Glomerular visceral epithelial cell (primary cell): Measurements from ENCODE around the gene PLXDC1.
"Not testable (repeated sequence)": the region's sequence is repeated elsewhere in the genome, so short reads cannot be mapped to it uniquely, and the experiment has no call there.

Experiments used
- DNase-seq: peaks from one replicate; pipeline ENCODE4 v3.0.0-alpha.2; 2016; ENCODE audit errors: extremely low spot score

The PLXDC1 gene

GRCh38 chr17:39181303-39181702, 29.9 kb upstream of the PLXDC1 start:
- DNase-seq = no peak

- no peak for DNase-seq
Measured at GRCh38 chr17:39178536-39178935, 27.1 kb upstream of the PLXDC1 start.

GRCh38 chr17:39177256-39177655, 25.8 kb upstream of the PLXDC1 start:
- DNase-seq = no peak

GRCh38 chr17:39175695-39176093, 24.3 kb upstream of the PLXDC1 start:
- DNase-seq = no peak

- peak; percentile 48 for DNase-seq
Measured at GRCh38 chr17:39174920-39175694, 23.7 kb upstream of the PLXDC1 start.

- no peak for DNase-seq
Measured at GRCh38 chr17:39173526-39174274, 22.3 kb upstream of the PLXDC1 start.

GRCh38 chr17:39173080-39173479, 21.6 kb upstream of the PLXDC1 start:
- DNase-seq = no peak

GRCh38 chr17:39171933-39172332, 20.5 kb upstream of the PLXDC1 start:
- no peak for DNase-seq

GRCh38 chr17:39170558-39170957, 19.1 kb upstream of the PLXDC1 start:
- DNase-seq = no peak

GRCh38 chr17:39170109-39170508, 18.7 kb upstream of the PLXDC1 start:
- DNase-seq = no peak

- DNase-seq = no peak
Measured at GRCh38 chr17:39169518-39169917, 18.1 kb upstream of the PLXDC1 start.

GRCh38 chr17:39169101-39169500, 17.7 kb upstream of the PLXDC1 start:
- no peak for DNase-seq

- DNase-seq = not testable (repeated sequence)
Measured at GRCh38 chr17:39168503-39168902, 17.1 kb upstream of the PLXDC1 start.

- no peak for DNase-seq
Measured at GRCh38 chr17:39167476-39167875, 16.0 kb upstream of the PLXDC1 start.

GRCh38 chr17:39166437-39167335, 15.2 kb upstream of the PLXDC1 start:
- DNase-seq = no peak

- no peak for DNase-seq
Measured at GRCh38 chr17:39165841-39166349, 14.5 kb upstream of the PLXDC1 start, which contains the start of gene ARL5C. Gene ARL5C (minus strand): TSS chr17:39166161. CDS start chr17:39165760, 401 bp downstream.

- no peak for DNase-seq
Measured at GRCh38 chr17:39165178-39165840, 13.9 kb upstream of the PLXDC1 start.

- peak; percentile 80 for DNase-seq
Measured at GRCh38 chr17:39164675-39165143, 13.3 kb upstream of the PLXDC1 start.

GRCh38 chr17:39161962-39162361, 10.5 kb upstream of the PLXDC1 start:
- no peak for DNase-seq

- no peak for DNase-seq
Measured at GRCh38 chr17:39158623-39159022, 7.2 kb upstream of the PLXDC1 start.

- DNase-seq = no peak
Measured at GRCh38 chr17:39156491-39156890, 5.1 kb upstream of the PLXDC1 start.
